SJCRH30 (cell line): ENCODE results near the gene PCGF2. TPM values are rescaled to one million over a fixed set of nuclear protein-coding genes. Genes with fewer than 3 reads are reported as not detected.
A peak's percentile ranks its signal among the peaks of the same experiment; 100 is the strongest.

Experiments used
- DNase-seq, 2 experiments: peaks; one replicate each; pipeline ENCODE4 v3.0.0-alpha.2; 2015 to 2020
- H3K27ac ChIP-seq: fragments of 250-450 bp; sonication (Bioruptor Pico); 2 replicates; pipeline ENCODE4 v1.5.1; 2020; ENCODE audit warnings: mild to moderate bottlenecking, moderate library complexity
- H3K27me3 ChIP-seq: fragments of 250-450 bp; sonication (Bioruptor Pico); 2 replicates; pipeline ENCODE4 v1.5.1; 2020; ENCODE audit warnings: mild to moderate bottlenecking, moderate library complexity
- H3K36me3 ChIP-seq: fragments of 250-450 bp; sonication (Bioruptor Pico); 2 replicates; pipeline ENCODE4 v1.5.1; 2020; ENCODE audit warnings: mild to moderate bottlenecking, moderate library complexity
- H3K4me1 ChIP-seq: fragments of 250-450 bp; sonication (Bioruptor Pico); 2 replicates; pipeline ENCODE4 v1.5.1; 2020; ENCODE audit warnings: mild to moderate bottlenecking, moderate library complexity
- H3K4me3 ChIP-seq: fragments of 250-450 bp; sonication (Bioruptor Pico); 2 replicates; pipeline ENCODE4 v1.5.1; 2020; ENCODE audit warnings: mild to moderate bottlenecking, moderate library complexity
- H3K9me3 ChIP-seq: fragments of 250-450 bp; sonication (Bioruptor Pico); replicated peaks from 2 replicates; pipeline ENCODE4 v1.5.1; 2020; ENCODE audit warnings: mild to moderate bottlenecking, moderate library complexity
- total RNA-seq: library from RNA; depleted of rRNA; stranded (reverse); fragments of >200 nt; shearing (Covaris generic); gene quantifications from 2 replicates; pipeline ENCODE4 v1.2.3, GENCODE V29; 2014

The PCGF2 gene
- total RNA-seq, 1 experiment from 2014 or later: 13.8 TPM

- no peak overlapping the region for H3K4me3 ChIP-seq
- H3K27ac ChIP-seq: no peak overlapping the region
- no peak for DNase-seq
- no peaks in the 10 kb centered on the region for H3K27me3 ChIP-seq
- no peaks in the 10 kb centered on the region for H3K9me3 ChIP-seq
- peaks cover 50% of the 10 kb centered on the region for H3K36me3 ChIP-seq
- H3K4me1 ChIP-seq: no peaks in the 10 kb centered on the region
Observed at GRCh38 chr17:38768417-38768816, 20.3 kb upstream of the PCGF2 start.

GRCh38 chr17:38766341-38766740 is 18.2 kb upstream of the PCGF2 start:
- H3K9me3 ChIP-seq: no peaks in the 10 kb centered on the region
- H3K27ac ChIP-seq: no peak overlapping the region
- no peaks in the 10 kb centered on the region for H3K27me3 ChIP-seq
- peaks cover 13% of the 10 kb centered on the region for H3K4me1 ChIP-seq
- no peak for DNase-seq
- peaks cover 57% of the 10 kb centered on the region for H3K36me3 ChIP-seq
- no peak overlapping the region for H3K4me3 ChIP-seq

- no peak overlapping the region for H3K4me3 ChIP-seq
- peak; percentile 28 to 62 for DNase-seq
- peaks cover 63% of the 10 kb centered on the region for H3K36me3 ChIP-seq
Observed at GRCh38 chr17:38762231-38762630, 14.1 kb upstream of the PCGF2 start.

GRCh38 chr17:38761612-38762011 is 13.5 kb upstream of the PCGF2 start:
- Histone ChIP-seq H3K4me3 (no peak overlapping the region), H3K36me3 (peaks cover 64% of the 10 kb centered on the region), H3K4me1 (peaks cover 13% of the 10 kb centered on the region), H3K27ac (peak overlapping the region; percentile 54), H3K27me3 (no peaks in the 10 kb centered on the region), H3K9me3 (no peaks in the 10 kb centered on the region)
- DNase-seq: peak; percentile 61 to 71

More at GRCh38 chr17:38762231-38762630, 14.1 kb upstream of the PCGF2 start:
- H3K27ac ChIP-seq: peak overlapping the region; percentile 54
- H3K27me3 ChIP-seq: no peaks in the 10 kb centered on the region
- H3K9me3 ChIP-seq: no peaks in the 10 kb centered on the region
- peaks cover 13% of the 10 kb centered on the region for H3K4me1 ChIP-seq

- peak overlapping the region; percentile 72 for H3K4me3 ChIP-seq
- peak overlapping the region; percentile 83; the same call in 1 of the 2 replicates for H3K27ac ChIP-seq
- peaks cover 19% of the 10 kb centered on the region for H3K36me3 ChIP-seq
- H3K27me3 ChIP-seq: no peaks in the 10 kb centered on the region
- no peak for DNase-seq
- H3K4me1 ChIP-seq: peaks cover 12% of the 10 kb centered on the region
- H3K9me3 ChIP-seq: no peaks in the 10 kb centered on the region
Observed at GRCh38 chr17:38753071-38753506, 5.0 kb upstream of the PCGF2 start.

DNA sequence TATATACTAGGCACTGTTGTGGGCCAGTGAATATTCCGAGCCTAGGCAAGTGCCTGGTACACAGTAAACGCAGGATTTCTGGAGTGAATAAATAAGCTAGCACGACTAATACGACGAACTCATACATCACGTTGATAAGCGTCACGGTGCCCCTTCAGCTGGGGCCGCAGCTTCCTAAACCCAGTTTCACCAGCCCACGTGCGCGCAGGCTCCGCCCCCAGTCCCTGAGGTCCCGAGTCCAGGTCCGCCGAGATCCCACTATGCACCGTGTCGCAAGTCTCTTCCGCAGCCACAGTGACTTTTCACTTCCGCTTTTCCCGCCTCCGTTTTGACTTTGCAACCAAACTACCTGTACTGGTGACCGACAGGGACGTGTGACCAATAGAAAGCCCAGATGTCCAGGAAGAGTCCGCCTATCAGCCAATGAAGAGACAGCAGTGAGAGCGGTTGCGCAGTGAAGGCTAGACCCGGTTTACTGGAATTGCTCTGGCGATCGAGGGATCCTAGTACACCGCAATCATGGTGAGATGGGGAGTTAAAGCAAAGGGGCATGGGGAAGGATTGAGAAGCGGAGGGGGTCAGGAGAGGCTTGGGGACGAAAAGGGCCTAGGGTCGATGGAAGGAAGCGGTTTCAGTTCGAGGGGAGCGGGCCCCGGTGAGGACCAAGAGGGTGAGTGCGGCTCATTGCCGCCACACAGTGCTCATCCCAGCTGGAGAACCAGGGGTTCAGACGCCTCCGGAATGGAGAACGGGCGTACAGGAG is 4.4 kb upstream of the PCGF2 start, which contains the start of gene PSMB3:
Gene PSMB3 (plus strand): TSS at position 434 of the 763 bp plus-strand sequence. CDS start 86 bp downstream, at position 520.
- DNase-seq: peak; percentile 98 to 99
- Histone ChIP-seq H3K27ac (peak within 1 kb of the TSS; percentile 83), H3K36me3 (peaks cover 13% of the 10 kb centered on the region), H3K4me3 (peak within 1 kb of the TSS; percentile 72), H3K9me3 (no peaks in the 10 kb centered on the region), H3K4me1 (peaks cover 12% of the 10 kb centered on the region), H3K27me3 (no peaks in the 10 kb centered on the region)

DNA sequence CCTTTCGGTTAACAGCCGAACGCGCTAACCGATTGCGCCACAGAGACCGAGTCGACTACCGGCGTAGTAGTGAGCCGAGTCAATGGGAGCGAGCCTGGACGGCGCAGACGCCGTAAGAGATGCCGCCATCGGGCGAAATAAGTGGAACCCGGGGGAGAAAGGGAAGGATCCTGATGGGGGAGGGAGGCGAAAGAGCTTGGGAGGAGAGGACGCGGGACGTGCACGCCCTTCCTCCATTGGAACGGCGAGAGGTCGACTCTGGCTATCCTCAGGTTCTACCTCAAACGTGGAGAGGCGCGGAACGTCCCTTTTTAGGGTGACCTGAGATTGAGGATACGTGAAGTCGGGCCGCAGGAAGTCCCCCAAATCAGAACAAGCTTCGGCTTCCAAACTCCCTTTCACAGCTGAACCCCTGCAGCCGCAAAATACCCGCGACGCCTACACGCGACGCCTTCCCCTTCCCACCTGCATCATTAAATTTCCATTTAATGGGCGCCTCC is 3.7 kb upstream of the PCGF2 start:
- peaks cover 12% of the 10 kb centered on the region for H3K4me1 ChIP-seq
- peak; percentile 78 to 89 for DNase-seq
- H3K4me3 ChIP-seq: peak overlapping the region; percentile 72

GRCh38 chr17:38751144-38751807 is 3.1 kb upstream of the PCGF2 start:
- peak in 1 of 2 experiments; percentile 35 for DNase-seq
- Histone ChIP-seq H3K27me3 (no peaks in the 10 kb centered on the region), H3K9me3 (no peaks in the 10 kb centered on the region), H3K4me1 (peaks cover 17% of the 10 kb centered on the region), H3K4me3 (peak overlapping the region; percentile 72), H3K36me3 (peaks cover 8% of the 10 kb centered on the region; the same call in 1 of the 2 replicates), H3K27ac (no peak overlapping the region; the same call in 1 of the 2 replicates)

More for the DNA sequence above, 3.7 kb upstream of the PCGF2 start:
- H3K27ac ChIP-seq: peak overlapping the region; percentile 83
- no peaks in the 10 kb centered on the region for H3K9me3 ChIP-seq
- H3K36me3 ChIP-seq: peaks cover 8% of the 10 kb centered on the region; the same call in 1 of the 2 replicates
- H3K27me3 ChIP-seq: no peaks in the 10 kb centered on the region

GRCh38 chr17:38750312-38751121 is 2.4 kb upstream of the PCGF2 start:
- peak overlapping the region; percentile 72 for H3K4me3 ChIP-seq
- no peak for DNase-seq
- no peak overlapping the region for H3K27ac ChIP-seq
- no peaks in the 10 kb centered on the region for H3K27me3 ChIP-seq
- H3K36me3 ChIP-seq: peaks cover 3% of the 10 kb centered on the region; the same call in 1 of the 2 replicates
- H3K4me1 ChIP-seq: peaks cover 24% of the 10 kb centered on the region
- H3K9me3 ChIP-seq: no peaks in the 10 kb centered on the region

GRCh38 chr17:38750044-38750311 is 1.8 kb upstream of the PCGF2 start:
- no peak for DNase-seq
- Histone ChIP-seq H3K4me3 (peak overlapping the region; percentile 66), H3K27me3 (no peaks in the 10 kb centered on the region), H3K9me3 (no peaks in the 10 kb centered on the region), H3K27ac (no peak overlapping the region; the same call in 1 of the 2 replicates), H3K4me1 (peaks cover 26% of the 10 kb centered on the region), H3K36me3 (peaks cover 3% of the 10 kb centered on the region; the same call in 1 of the 2 replicates)

DNA sequence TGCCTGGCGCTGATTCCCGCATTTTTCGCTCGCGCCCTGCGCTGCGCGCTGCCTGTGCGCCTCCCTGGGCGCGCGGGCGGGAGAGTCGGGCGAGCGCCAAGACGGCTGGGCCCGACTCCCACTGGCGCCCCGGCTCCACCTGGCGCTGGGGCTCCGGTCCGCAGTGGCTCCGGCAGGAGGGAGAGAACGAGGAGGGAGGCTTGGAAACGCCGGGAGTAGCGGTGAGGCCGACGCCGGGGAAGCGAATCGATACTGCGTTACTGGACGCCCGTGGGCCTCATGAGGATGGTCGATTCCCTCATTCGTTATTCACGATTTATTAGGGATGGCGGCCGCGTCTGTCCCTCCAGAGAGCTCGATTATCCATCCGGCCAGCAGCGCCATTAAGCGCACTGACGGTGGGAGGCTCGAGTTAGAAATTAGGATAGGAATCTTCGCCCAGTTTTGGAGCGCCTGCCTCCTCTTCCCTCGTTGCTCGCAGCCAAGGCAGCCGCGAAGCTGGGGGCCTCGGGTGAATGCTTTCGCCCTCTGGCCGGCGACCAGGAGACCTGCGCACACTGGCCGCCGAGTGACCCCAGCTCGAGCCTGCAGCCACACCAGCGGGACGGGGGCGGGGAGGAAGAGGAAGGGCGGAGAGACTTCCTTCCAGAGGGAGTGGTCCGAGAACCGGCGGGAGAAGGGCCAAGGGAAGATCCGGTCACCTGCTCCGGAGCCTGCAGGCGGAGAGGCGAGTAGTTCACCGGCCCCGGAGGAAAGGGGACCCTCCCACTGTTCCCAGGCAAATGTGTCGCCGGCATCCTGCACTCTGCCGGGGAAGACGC is 1.3 kb upstream of the PCGF2 start:
- peaks cover 26% of the 10 kb centered on the region for H3K4me1 ChIP-seq

GRCh38 chr17:38748892-38749222 is 721 bp upstream of the PCGF2 start:
- H3K4me1 ChIP-seq: peaks cover 26% of the 10 kb centered on the region
- peak overlapping the region; percentile 66 for H3K4me3 ChIP-seq
- no peaks in the 10 kb centered on the region for H3K9me3 ChIP-seq
- H3K27me3 ChIP-seq: no peaks in the 10 kb centered on the region
- H3K36me3 ChIP-seq: no peaks in the 10 kb centered on the region
- DNase-seq: no peak
- H3K27ac ChIP-seq: peak overlapping the region; percentile 54

More for the DNA sequence above, 1.3 kb upstream of the PCGF2 start:
- peak; percentile 73 for DNase-seq
- Histone ChIP-seq H3K36me3 (0 out of 2 replicates have a peak, but pooled peaks cover under 1% of the 10 kb centered on the region), H3K27ac (peak overlapping the region; percentile 54), H3K27me3 (no peaks in the 10 kb centered on the region), H3K4me3 (peak overlapping the region; percentile 66), H3K9me3 (no peaks in the 10 kb centered on the region)

GRCh38 chr17:38747463-38748148 is 530 bp downstream of the PCGF2 start:
- Histone ChIP-seq H3K27ac (peak overlapping the region; percentile 82), H3K4me1 (peaks cover 32% of the 10 kb centered on the region), H3K9me3 (no peaks in the 10 kb centered on the region)

More at GRCh38 chr17:38747463-38748148, 530 bp downstream of the PCGF2 start:
- DNase-seq: peak; percentile 50 to 59
- no peaks in the 10 kb centered on the region for H3K27me3 ChIP-seq
- peak overlapping the region; percentile 98 for H3K4me3 ChIP-seq
- no peaks in the 10 kb centered on the region for H3K36me3 ChIP-seq
